K562 (cell line): Measurements from ENCODE around the gene METTL25B. TPM values are rescaled to one million over a fixed set of nuclear protein-coding genes. Genes with fewer than 3 reads are reported as not detected.

Experiments used
- ARHGAP35 ChIP-seq: fragments of 450-650 bp; IDR thresholded peaks from 2 replicates; pipeline ENCODE4 v1.6.1; 2018; ENCODE audit not compliant: partially characterized antibody
- CBX8 ChIP-seq: fragments of 200-600 bp; sonication (generic); IDR thresholded peaks from 2 replicates; pipeline ENCODE4 v1.6.1; 2012; ENCODE audit warnings: borderline replicate concordance, mixed run types, low read depth, mild to moderate bottlenecking, moderate library complexity, mixed read lengths, low read length, control low read depth, inconsistent platforms; ENCODE audit not compliant: poor library complexity, severe bottlenecking; ENCODE audit errors: extremely low read depth
- FOSL1 ChIP-seq: fragments of 200-800 bp; sonication (Bioruptor generic); conservative IDR thresholded peaks from 2 replicates; pipeline ENCODE4 v1.6.1; 2016; ENCODE audit warnings: missing genetic modification characterization, missing compliant biosample characterization
- LEF1 ChIP-seq: fragments of 450-650 bp; IDR thresholded peaks from 2 replicates; pipeline ENCODE4 v1.6.1; 2016; ENCODE audit warnings: mild to moderate bottlenecking
- MEIS2 ChIP-seq: fragments of 450-650 bp; IDR thresholded peaks from 2 replicates; pipeline ENCODE4 v1.6.1; 2014; ENCODE audit warnings: mild to moderate bottlenecking; ENCODE audit not compliant: partially characterized antibody
- NR2F6 ChIP-seq: fragments of 450-650 bp; formaldehyde crosslinking; IDR thresholded peaks from 2 replicates; pipeline ENCODE4 v1.4.0; 2020; ENCODE audit warnings: mild to moderate bottlenecking
- PCBP1 ChIP-seq: fragments of 200-400 bp; formaldehyde crosslinking; IDR thresholded peaks from 2 replicates; pipeline ENCODE4 v1.6.1; 2018; ENCODE audit warnings: mild to moderate bottlenecking, low read depth, low read length; ENCODE audit not compliant: poor library complexity, severe bottlenecking
- POLR2B ChIP-seq: fragments of 450-650 bp; IDR thresholded peaks from 2 replicates; pipeline ENCODE4 v1.6.1; 2018; ENCODE audit warnings: low read depth; ENCODE audit not compliant: partially characterized antibody
- POLR2G ChIP-seq: fragments of 200-400 bp; formaldehyde crosslinking; IDR thresholded peaks from 2 replicates; pipeline ENCODE4 v1.6.1; 2017; ENCODE audit warnings: low read depth, mild to moderate bottlenecking, antibody characterized with exemption, low read length, moderate library complexity
- PPARD ChIP-seq: fragments of 250-450 bp; sonication (Bioruptor Pico); IDR thresholded peaks from 2 replicates; pipeline ENCODE4 v1.8.0; 2022; ENCODE audit warnings: inconsistent platforms, mild to moderate bottlenecking, moderate library complexity
- PRPF4 ChIP-seq: fragments of 200-400 bp; formaldehyde crosslinking; IDR thresholded peaks from one replicate; pipeline ENCODE4 v1.6.1; 2017; ENCODE audit warnings: low read length, low read depth, mild to moderate bottlenecking; ENCODE audit not compliant: insufficient read depth, poor library complexity, severe bottlenecking
- PTRF ChIP-seq: fragments of 450-650 bp; IDR thresholded peaks from 2 replicates; pipeline ENCODE4 v1.6.1; 2016; ENCODE audit warnings: mild to moderate bottlenecking, missing genetic modification characterization, missing compliant biosample characterization
- RFX5 ChIP-seq: IDR thresholded peaks from 2 replicates; pipeline ENCODE4 v1.6.1; 2011; ENCODE audit warnings: low read depth, mild to moderate bottlenecking, improper control_type of control experiment, low read length
- SLC30A9 ChIP-seq: fragments of 250-450 bp; sonication (Bioruptor Pico); IDR thresholded peaks from 2 replicates; pipeline ENCODE4 v1.8.0; 2022; ENCODE audit warnings: mild to moderate bottlenecking, moderate library complexity
- SMARCE1 ChIP-seq: fragments of 450-650 bp; IDR thresholded peaks from 2 replicates; pipeline ENCODE4 v1.7.1; 2016; ENCODE audit warnings: mild to moderate bottlenecking
- TAF1 ChIP-seq: IDR thresholded peaks from 2 replicates; pipeline ENCODE4 v1.6.1; 2011; ENCODE audit warnings: mild to moderate bottlenecking, low read length, moderate library complexity; ENCODE audit not compliant: insufficient read depth, control insufficient read depth, severe bottlenecking; ENCODE audit errors: extremely low read depth
- ZNF133 ChIP-seq: fragments of 250-450 bp; sonication (Bioruptor Pico); IDR thresholded peaks from 2 replicates; pipeline ENCODE4 v1.4.0; 2020; ENCODE audit warnings: mild to moderate bottlenecking
- ZNF146 ChIP-seq: IDR thresholded peaks from one replicate; pipeline ENCODE4 v1.6.1; 2018; ENCODE audit warnings: missing compliant biosample characterization; ENCODE audit not compliant: unreplicated experiment
- ZNF165 ChIP-seq: fragments of 250-450 bp; sonication (Bioruptor Pico); IDR thresholded peaks from 2 replicates; pipeline ENCODE4 v1.4.0; 2020; ENCODE audit warnings: borderline replicate concordance
- ZNF239 ChIP-seq: fragments of 250-450 bp; sonication (Bioruptor Pico); IDR thresholded peaks from 2 replicates; pipeline ENCODE4 v1.4.0; 2020; ENCODE audit warnings: mild to moderate bottlenecking
- polyA plus RNA-seq, 8 experiments: library from polyadenylated mRNA; depleted of rRNA in 4 of 8; stranded (reverse) in 5 of 8; unstranded in 3 of 8; fragments of >200 nt; fragmentation: Nextera tagmentation in 2 of 8; fragmentation: Illumina TruSeq in 1 of 8; extraction: Ambion mirVana in 2 of 8; extraction: Trizol in 1 of 8; gene quantifications; 2 replicates each; pipeline versions ENCODE4 v1.2.1 to v1.2.3, GENCODE V29; 2011 to 2014; ENCODE audit warnings: inconsistent platforms in 1 of 8, missing spikeins in 1 of 8
- total RNA-seq, 7 experiments: library from RNA; depleted of rRNA in 6 of 7; stranded (reverse); fragments of >200 nt in 6 of 7; fragmentation: Illumina TruSeq in 2 of 7; extraction: Trizol in 2 of 7; gene quantifications; 2 replicates each; pipeline versions ENCODE4 v1.2.1 to v1.2.3, GENCODE V29; 2011 to 2021; ENCODE audit warnings: low replicate concordance in 1 of 7
- TF ChIP-seq, protein P1 (sequence below): fragments of 450-650 bp; IDR thresholded peaks from 2 replicates; pipeline ENCODE4 v1.6.1; 2014; ENCODE audit warnings: low read depth, mild to moderate bottlenecking, moderate library complexity, borderline replicate concordance
- TF ChIP-seq, protein P2 (sequence below): fragments of 250-450 bp; sonication (Bioruptor Pico); IDR thresholded peaks from 2 replicates; pipeline ENCODE4 v1.8.0; 2021; ENCODE audit warnings: moderate library complexity, mild to moderate bottlenecking, inconsistent platforms
- TF ChIP-seq, protein P3 (sequence below): sonication (generic); formaldehyde crosslinking; IDR thresholded peaks from 2 replicates; pipeline ENCODE4 v1.8.1; 2022; ENCODE audit warnings: missing genetic modification reagents
- TF ChIP-seq, protein P4 (sequence below): fragments of 200-800 bp; sonication (Bioruptor generic); IDR thresholded peaks from 2 replicates; pipeline ENCODE4 v1.6.1; 2017; ENCODE audit warnings: missing genetic modification characterization, missing compliant biosample characterization

The METTL25B gene
- total and polyA plus RNA-seq, 9 of the 15 experiments (the other 6 are each of a cell fraction or from before 2014, with no cell fraction given), result 7.7 to 48.3 (median 33.1) TPM

DNA sequence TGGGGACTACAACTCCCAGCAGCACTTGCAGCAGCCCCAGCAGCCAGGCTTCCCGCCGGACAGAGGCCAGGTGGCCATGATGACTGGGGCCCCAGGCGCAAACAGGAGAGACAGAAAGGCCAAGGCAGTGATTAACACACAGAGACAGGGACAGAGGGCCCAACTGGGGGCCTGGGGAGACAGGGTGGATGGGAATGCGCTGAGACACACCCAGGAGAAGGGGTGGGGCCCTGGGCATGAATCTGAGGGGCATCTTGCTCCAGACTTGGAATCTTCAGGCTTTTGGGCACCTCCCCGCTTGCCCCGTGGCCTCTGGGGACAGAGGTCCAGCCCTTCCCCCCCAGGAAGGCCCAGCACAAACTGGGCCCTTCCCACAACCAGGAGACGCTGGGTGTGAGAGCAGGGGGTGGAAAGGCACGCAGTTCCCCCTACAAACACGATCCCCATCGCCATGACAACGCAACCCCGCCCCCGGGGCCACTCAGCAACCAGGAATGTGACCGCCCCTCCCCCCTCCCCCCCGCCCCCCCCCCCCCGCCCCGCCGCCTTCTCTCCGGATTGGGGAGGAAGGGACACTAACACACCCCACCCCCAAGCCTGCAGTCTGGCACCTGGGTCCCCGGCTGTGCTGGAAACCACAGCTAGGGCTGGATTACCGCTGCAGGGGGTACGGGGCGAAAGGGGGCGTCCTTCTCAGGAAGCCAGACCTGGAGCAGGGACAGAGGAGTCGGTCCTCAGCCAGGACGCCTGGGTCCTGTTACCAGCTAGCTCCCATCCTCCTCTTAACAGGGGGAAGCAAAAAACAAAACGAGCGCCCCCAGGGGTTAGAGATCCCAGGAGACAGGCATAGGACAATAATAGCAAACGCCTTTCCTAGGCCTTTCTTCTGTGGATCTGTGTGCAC, 18.7 kb downstream of the METTL25B start (continued):
- TF ChIP-seq POLR2G (peak; percentile 64), SMARCE1 (no peak), PRPF4 (no peak), MEIS2 (no peak), LEF1 (0 out of 2 replicates have a peak, but pooled peaks have one; percentile 15), ARHGAP35 (no peak), NR2F6 (CRISPR knock-in tag) (no peak), PPARD (CRISPR knock-in tag) (no peak), FOSL1 (tag) (peak; percentile 59), ZNF165 (CRISPR knock-in tag) (no peak), CBX8 (no peak), PCBP1 (peak; percentile 99), ZNF146 (CRISPR knock-in tag) (no peak), POLR2B (no peak), SLC30A9 (CRISPR knock-in tag) (no peak), ZNF133 (CRISPR knock-in tag) (no peak), RFX5 (no peak), ZNF239 (CRISPR knock-in tag) (no peak), PTRF (no peak), TAF1 (peak; percentile 48)
- TF ChIP-seq, protein P1, sequence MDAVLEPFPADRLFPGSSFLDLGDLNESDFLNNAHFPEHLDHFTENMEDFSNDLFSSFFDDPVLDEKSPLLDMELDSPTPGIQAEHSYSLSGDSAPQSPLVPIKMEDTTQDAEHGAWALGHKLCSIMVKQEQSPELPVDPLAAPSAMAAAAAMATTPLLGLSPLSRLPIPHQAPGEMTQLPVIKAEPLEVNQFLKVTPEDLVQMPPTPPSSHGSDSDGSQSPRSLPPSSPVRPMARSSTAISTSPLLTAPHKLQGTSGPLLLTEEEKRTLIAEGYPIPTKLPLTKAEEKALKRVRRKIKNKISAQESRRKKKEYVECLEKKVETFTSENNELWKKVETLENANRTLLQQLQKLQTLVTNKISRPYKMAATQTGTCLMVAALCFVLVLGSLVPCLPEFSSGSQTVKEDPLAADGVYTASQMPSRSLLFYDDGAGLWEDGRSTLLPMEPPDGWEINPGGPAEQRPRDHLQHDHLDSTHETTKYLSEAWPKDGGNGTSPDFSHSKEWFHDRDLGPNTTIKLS, result 0 out of 2 replicates have a peak, but pooled peaks have one; percentile 25
- TF ChIP-seq, protein P2, sequence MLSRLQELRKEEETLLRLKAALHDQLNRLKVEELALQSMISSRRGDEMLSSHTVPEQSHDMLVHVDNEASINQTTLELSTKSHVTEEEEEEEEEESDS (CRISPR knock-in tag), result no peak
- TF ChIP-seq, protein P3, sequence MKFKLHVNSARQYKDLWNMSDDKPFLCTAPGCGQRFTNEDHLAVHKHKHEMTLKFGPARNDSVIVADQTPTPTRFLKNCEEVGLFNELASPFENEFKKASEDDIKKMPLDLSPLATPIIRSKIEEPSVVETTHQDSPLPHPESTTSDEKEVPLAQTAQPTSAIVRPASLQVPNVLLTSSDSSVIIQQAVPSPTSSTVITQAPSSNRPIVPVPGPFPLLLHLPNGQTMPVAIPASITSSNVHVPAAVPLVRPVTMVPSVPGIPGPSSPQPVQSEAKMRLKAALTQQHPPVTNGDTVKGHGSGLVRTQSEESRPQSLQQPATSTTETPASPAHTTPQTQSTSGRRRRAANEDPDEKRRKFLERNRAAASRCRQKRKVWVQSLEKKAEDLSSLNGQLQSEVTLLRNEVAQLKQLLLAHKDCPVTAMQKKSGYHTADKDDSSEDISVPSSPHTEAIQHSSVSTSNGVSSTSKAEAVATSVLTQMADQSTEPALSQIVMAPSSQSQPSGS (CRISPR knock-in tag), result no peak
- TF ChIP-seq, protein P4, sequence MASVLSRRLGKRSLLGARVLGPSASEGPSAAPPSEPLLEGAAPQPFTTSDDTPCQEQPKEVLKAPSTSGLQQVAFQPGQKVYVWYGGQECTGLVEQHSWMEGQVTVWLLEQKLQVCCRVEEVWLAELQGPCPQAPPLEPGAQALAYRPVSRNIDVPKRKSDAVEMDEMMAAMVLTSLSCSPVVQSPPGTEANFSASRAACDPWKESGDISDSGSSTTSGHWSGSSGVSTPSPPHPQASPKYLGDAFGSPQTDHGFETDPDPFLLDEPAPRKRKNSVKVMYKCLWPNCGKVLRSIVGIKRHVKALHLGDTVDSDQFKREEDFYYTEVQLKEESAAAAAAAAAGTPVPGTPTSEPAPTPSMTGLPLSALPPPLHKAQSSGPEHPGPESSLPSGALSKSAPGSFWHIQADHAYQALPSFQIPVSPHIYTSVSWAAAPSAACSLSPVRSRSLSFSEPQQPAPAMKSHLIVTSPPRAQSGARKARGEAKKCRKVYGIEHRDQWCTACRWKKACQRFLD, result peak; percentile 63; the same call in 1 of the 2 replicates
